ENCODE data around the gene RAB7B. TPM values are rescaled to one million over a fixed set of nuclear protein-coding genes. Genes with fewer than 3 reads are reported as not detected.

The RAB7B gene
- total RNA-seq, 1 donor from 2014 or later: 6.3 TPM

DNA sequence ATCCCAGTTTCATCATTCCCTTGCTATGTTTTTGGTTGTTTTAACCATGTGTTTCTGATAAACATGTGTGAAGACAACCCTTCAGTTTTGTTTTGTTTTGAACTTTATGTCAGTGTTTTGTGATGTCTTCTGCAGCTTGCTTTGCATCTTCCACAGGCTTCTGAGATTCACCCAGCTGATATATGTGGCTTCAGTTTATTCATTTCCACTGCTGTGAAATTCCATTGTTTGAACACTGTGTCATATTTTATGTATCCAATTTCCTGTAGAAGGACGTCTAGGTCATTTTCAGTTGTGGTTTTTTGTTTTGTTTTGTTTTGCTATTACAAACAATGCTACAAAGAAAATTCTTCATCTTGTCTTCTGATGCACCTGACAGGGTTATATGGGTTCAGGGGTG lies 32.7 kb downstream of the RAB7B start:
- Histone ChIP-seq H3K4me1 (ENCODE audit: control insufficient read depth in 3 of 3, insufficient read depth in 3 of 3, low read length in 3 of 3) (peaks cover 8 to 39% (median 34%) of the 10 kb centered on the region in 3 donors), H3K27me3 (ENCODE audit: control insufficient read depth in 3 of 3, insufficient read depth in 3 of 3, low read length in 3 of 3) (no peaks in the 10 kb centered on the region), H3K4me3 (ENCODE audit: low read length in 3 of 3) (no peak overlapping the region), H3K9me3 (ENCODE audit: control insufficient read depth in 3 of 3, low read length in 3 of 3) (no peaks in the 10 kb centered on the region), H3K36me3 (ENCODE audit: control insufficient read depth in 3 of 3, insufficient read depth in 3 of 3, low read length in 3 of 3) (no peaks in the 10 kb centered on the region), H3K9ac (ENCODE audit: low read depth in 1 of 3, low read length in 3 of 3) (peak overlapping the region in 1 of 3 donors; percentile 46), H3K27ac (ENCODE audit: low read depth, low read length) (peak overlapping the region; percentile 73)

DNA sequence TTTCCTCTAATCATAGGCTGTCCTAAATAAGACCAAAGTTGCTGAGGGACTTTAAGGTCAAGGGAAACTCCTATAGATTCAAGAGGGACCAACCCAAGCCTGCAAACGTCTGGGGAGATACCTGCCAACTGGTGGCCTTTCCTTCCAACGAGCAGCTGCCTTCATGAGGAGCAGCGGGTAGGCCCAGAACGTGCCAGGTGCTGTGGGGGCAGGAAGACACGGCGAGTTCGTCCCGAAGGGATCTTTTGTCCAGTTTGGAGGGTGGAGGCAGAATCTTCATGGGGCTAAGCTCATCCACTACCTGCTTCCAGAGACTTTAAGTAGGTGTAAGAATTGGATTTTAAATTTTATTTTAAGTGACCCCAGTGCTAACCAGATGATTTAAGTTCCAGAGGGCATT lies 34.0 kb downstream of the RAB7B start:
- Histone ChIP-seq H3K9me3 (ENCODE audit: control insufficient read depth in 3 of 3, low read length in 3 of 3) (no peaks in the 10 kb centered on the region), H3K36me3 (ENCODE audit: control insufficient read depth in 3 of 3, insufficient read depth in 3 of 3, low read length in 3 of 3) (no peaks in the 10 kb centered on the region), H3K9ac (ENCODE audit: low read depth in 1 of 3, low read length in 3 of 3) (no peak overlapping the region), H3K27ac (ENCODE audit: low read depth, low read length) (no peak overlapping the region), H3K4me1 (ENCODE audit: control insufficient read depth in 3 of 3, insufficient read depth in 3 of 3, low read length in 3 of 3) (peaks cover 8 to 34% (median 23%) of the 10 kb centered on the region in 3 donors), H3K4me3 (ENCODE audit: low read length in 3 of 3) (no peak overlapping the region), H3K27me3 (ENCODE audit: control insufficient read depth in 3 of 3, insufficient read depth in 3 of 3, low read length in 3 of 3) (no peaks in the 10 kb centered on the region)

DNA sequence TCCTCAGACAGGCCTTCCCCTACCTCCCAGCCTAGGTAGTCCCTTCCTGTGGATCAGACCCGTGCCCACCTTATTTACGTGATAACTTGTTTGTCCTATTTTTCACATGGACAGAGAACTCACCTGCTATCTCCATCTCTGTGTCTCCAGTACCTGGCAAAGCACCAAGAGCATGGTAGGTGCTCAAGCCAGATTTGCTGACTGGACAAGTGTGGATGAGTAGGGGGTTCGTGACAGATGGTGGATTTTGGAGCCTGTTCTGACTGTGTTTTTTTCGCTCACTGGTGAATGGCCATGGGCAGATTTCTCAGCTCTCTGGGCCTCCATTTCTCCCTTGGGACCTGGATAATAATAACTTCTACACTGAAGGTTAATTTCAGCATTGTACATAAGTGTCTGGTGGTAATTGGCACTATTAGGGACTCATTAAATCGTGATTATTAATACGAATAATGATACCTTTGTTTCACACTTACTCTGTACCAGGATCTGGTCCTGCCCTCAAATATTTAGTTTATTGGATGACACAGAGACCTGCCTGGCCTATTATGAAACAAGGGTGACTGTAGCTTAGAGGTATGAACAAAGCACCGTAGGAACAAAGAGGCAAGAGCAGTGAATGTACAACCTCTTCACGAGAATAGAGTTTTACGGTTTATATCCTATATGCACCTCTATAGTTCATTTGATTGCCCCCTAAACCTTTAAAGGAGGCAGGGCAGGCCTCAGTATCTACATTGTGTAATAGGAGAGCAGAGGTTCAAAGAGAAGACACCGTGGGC lies 35.5 kb downstream of the RAB7B start:
- no peaks in the 10 kb centered on the region for H3K9me3 ChIP-seq (ENCODE audit: control insufficient read depth in 3 of 3, low read length in 3 of 3)
- peaks cover 0 to under 1% (median 0%) of the 10 kb centered on the region in 3 donors for H3K27me3 ChIP-seq (ENCODE audit: control insufficient read depth in 3 of 3, insufficient read depth in 3 of 3, low read length in 3 of 3)
- H3K27ac ChIP-seq (ENCODE audit: low read depth, low read length): no peak overlapping the region
- H3K4me3 ChIP-seq (ENCODE audit: low read length in 3 of 3): no peak overlapping the region
- H3K4me1 ChIP-seq (ENCODE audit: control insufficient read depth in 3 of 3, insufficient read depth in 3 of 3, low read length in 3 of 3): peaks cover 11 to 33% (median 19%) of the 10 kb centered on the region in 3 donors
- no peaks in the 10 kb centered on the region for H3K36me3 ChIP-seq (ENCODE audit: control insufficient read depth in 3 of 3, insufficient read depth in 3 of 3, low read length in 3 of 3)
- no peak overlapping the region for H3K9ac ChIP-seq (ENCODE audit: low read depth in 1 of 3, low read length in 3 of 3)

DNA sequence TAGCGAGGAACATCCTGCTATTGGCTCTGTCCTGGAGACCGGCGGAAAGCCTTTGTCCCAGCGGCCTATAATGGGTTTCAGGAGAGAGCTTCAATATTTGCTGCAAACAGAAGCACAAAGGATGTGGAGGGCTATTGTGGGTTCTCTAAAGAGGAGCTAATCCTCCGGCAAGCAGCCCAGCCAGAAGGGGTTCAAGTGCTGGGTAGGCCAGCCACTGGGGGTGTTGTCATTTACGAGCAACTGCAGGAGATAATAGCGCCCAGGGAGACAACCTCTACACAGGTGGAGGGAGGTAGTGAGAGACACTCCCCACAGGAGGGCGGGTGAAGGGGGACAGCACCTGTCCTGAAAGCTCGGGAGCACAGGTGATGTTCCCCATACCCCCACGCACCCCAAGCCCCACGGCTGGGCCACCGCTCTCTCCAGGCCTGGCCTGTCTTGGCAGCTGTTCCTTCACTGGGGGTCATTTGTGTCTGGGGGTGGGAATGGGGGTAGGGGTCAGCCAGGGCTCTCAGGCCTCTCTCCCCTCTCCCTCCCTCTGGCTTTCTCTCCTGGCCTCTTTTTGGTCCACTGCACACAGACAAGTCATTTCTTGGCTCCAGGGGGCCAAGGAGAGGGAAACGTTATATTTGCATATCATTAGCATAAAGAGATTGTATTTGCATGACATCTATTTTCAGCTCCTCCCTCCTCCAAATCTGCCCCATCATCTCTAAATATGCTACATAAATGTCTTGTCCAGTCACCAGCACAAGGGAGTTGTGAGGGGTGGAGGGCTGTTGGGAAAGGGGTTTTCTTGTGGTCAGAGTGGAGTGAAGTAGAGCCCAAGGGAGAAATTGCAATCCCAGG lies 37.9 kb downstream of the RAB7B start:
- Histone ChIP-seq H3K9me3 (ENCODE audit: control insufficient read depth in 3 of 3, low read length in 3 of 3) (no peaks in the 10 kb centered on the region), H3K4me3 (ENCODE audit: low read length in 3 of 3) (no peak overlapping the region), H3K36me3 (ENCODE audit: control insufficient read depth in 3 of 3, insufficient read depth in 3 of 3, low read length in 3 of 3) (no peaks in the 10 kb centered on the region), H3K9ac (ENCODE audit: low read depth in 1 of 3, low read length in 3 of 3) (no peak overlapping the region), H3K27ac (ENCODE audit: low read depth, low read length) (no peak overlapping the region), H3K27me3 (ENCODE audit: control insufficient read depth in 3 of 3, insufficient read depth in 3 of 3, low read length in 3 of 3) (peaks cover 0 to 3% (median 0%) of the 10 kb centered on the region in 3 donors), H3K4me1 (ENCODE audit: control insufficient read depth in 3 of 3, insufficient read depth in 3 of 3, low read length in 3 of 3) (peaks cover 17 to 30% (median 20%) of the 10 kb centered on the region in 3 donors)

DNA sequence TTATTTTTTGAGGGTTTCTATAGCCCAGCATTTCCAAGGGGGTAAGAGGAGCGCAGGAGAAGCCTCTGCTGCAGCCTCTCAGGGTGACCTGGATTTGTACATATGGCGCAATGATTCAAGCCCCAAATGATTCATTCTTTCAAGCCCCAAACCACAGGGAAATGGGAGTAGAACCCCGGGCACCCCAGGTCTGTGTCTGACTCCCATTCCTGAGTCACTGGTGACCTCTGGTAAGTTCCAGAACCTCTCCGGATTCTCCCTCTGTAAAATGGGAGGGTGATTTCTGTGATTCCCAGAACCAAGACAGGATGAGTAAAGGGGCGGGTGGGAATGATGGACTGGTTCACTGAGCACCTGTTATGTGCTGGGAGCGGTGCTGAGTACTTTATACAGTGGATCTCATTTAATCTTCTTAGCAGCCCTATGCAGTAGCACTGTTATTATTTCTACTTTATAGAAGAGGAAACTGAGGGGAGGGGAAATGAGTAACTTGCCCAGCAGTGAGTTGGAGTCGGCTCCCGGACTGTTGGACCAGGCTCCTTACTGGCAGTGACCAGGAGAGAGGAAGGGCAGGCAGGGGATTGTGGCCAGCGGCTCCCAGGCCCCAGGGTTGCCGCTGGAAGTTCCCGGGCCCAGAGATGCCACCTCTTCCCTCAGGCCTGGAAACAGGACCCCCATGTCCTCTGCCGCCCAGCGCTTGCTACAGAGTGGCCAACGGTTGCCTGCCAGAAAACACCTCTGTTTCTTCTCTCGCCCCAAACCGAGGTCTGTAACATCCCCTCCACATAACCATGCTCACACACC lies 39.6 kb downstream of the RAB7B start:
- H3K27me3 ChIP-seq (ENCODE audit: control insufficient read depth in 3 of 3, insufficient read depth in 3 of 3, low read length in 3 of 3): peaks cover 0 to 3% (median 2%) of the 10 kb centered on the region in 3 donors
- H3K4me3 ChIP-seq (ENCODE audit: low read length in 3 of 3): no peak overlapping the region
- peak overlapping the region in 1 of 3 donors; percentile 60 for H3K9ac ChIP-seq (ENCODE audit: low read depth in 1 of 3, low read length in 3 of 3)
- no peak overlapping the region for H3K27ac ChIP-seq (ENCODE audit: low read depth, low read length)
- peaks cover 17 to 29% (median 20%) of the 10 kb centered on the region in 3 donors for H3K4me1 ChIP-seq (ENCODE audit: control insufficient read depth in 3 of 3, insufficient read depth in 3 of 3, low read length in 3 of 3)
- H3K36me3 ChIP-seq (ENCODE audit: control insufficient read depth in 3 of 3, insufficient read depth in 3 of 3, low read length in 3 of 3): no peaks in the 10 kb centered on the region
- H3K9me3 ChIP-seq (ENCODE audit: control insufficient read depth in 3 of 3, low read length in 3 of 3): no peaks in the 10 kb centered on the region

DNA sequence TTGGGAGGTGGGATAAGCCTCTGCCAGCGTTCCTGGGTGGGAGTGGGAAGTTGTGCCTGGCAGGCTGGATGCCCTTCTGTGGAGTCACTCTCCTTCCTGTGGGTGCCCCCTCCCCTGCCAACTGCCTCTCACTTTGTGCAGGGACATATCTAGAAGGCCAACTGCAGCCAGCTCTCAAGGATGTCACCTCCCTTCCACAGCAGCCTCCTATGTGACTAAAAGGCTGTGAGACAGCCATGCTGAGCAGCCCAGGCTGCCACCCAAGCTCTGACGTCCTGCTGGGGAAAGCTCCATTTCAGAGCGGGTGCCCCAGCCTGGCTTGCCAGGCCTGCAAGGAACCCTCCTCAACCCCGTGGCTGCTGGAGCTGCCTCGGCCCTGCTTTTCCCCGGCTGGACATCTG lies 40.4 kb downstream of the RAB7B start:
- H3K4me3 ChIP-seq (ENCODE audit: low read length in 3 of 3): peak overlapping the region in 1 of 3 donors; percentile 45
- H3K36me3 ChIP-seq (ENCODE audit: control insufficient read depth in 3 of 3, insufficient read depth in 3 of 3, low read length in 3 of 3): no peaks in the 10 kb centered on the region
- H3K27ac ChIP-seq (ENCODE audit: low read depth, low read length): no peak overlapping the region
- peak overlapping the region in 1 of 3 donors; percentile 60 for H3K9ac ChIP-seq (ENCODE audit: low read depth in 1 of 3, low read length in 3 of 3)
- no peaks in the 10 kb centered on the region for H3K9me3 ChIP-seq (ENCODE audit: control insufficient read depth in 3 of 3, low read length in 3 of 3)
- peaks cover 0 to 3% (median 2%) of the 10 kb centered on the region in 3 donors for H3K27me3 ChIP-seq (ENCODE audit: control insufficient read depth in 3 of 3, insufficient read depth in 3 of 3, low read length in 3 of 3)
- H3K4me1 ChIP-seq (ENCODE audit: control insufficient read depth in 3 of 3, insufficient read depth in 3 of 3, low read length in 3 of 3): peaks cover 17 to 29% (median 20%) of the 10 kb centered on the region in 3 donors

DNA sequence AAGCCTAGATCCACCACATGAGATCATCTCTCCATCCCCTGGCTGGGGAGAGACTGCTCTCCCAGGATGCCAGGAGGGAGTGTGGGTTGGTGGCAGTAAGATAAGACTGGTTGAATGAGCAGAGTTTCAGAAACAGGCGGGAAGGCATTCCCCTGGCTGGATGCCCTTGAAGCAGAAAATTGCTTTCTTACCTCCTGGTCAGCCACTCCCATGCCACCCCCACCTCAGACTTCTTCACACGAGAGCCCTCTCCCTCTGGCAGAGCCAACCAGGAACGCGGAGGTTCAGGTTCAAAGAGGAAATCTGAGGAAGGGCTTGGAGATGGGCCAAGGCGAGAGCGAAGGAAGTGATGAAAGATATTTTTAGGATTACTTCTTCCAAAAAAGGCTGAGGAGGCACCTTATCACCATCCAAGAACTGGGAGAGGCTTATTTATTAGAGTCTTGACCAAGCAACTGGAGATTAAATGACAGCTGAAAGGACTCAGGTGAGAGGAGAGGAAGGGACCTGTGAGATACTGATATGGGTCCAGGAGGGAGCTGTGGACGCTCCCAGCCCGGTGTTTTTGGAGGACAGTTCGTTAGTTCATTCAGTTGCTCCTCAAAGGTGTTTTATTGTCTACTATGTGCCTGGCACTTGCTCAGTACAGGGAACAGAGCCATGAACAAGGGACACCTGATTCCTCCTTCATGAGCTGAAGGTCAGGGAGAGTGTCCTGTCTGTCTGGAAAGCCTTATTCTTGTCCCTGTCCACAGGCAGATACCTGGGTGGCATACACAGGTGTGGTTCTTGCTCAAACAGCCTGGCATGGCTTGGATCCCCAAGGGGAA lies 41.0 kb downstream of the RAB7B start:
- H3K9ac ChIP-seq (ENCODE audit: low read depth in 1 of 3, low read length in 3 of 3): peak overlapping the region in 1 of 3 donors; percentile 60
- H3K27me3 ChIP-seq (ENCODE audit: control insufficient read depth in 3 of 3, insufficient read depth in 3 of 3, low read length in 3 of 3): peaks cover 0 to 3% (median 2%) of the 10 kb centered on the region in 3 donors
- H3K4me3 ChIP-seq (ENCODE audit: low read length in 3 of 3): peak overlapping the region in 1 of 3 donors; percentile 45
- H3K4me1 ChIP-seq (ENCODE audit: control insufficient read depth in 3 of 3, insufficient read depth in 3 of 3, low read length in 3 of 3): peaks cover 17 to 29% (median 20%) of the 10 kb centered on the region in 3 donors
- no peaks in the 10 kb centered on the region for H3K9me3 ChIP-seq (ENCODE audit: control insufficient read depth in 3 of 3, low read length in 3 of 3)
- H3K27ac ChIP-seq (ENCODE audit: low read depth, low read length): no peak overlapping the region
- no peaks in the 10 kb centered on the region for H3K36me3 ChIP-seq (ENCODE audit: control insufficient read depth in 3 of 3, insufficient read depth in 3 of 3, low read length in 3 of 3)

DNA sequence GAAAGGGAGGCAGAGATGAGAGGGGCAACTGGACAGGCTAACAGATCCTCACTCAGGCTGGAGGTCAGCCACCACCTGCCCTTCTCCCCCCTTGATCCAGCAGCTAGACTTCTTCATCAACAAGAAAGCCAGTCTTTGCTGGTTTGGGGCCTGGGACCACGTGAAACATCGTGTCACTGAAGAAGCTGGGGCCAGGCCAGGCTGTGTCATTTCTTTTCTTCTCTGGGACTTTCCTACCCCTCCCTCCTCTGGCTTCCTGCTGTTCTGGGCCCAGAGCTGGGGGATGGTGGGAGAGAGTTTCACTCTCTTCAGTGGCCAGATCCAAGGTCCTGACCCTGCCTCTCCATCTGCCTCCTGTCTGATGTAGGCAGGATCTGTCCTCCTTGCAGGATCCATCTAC lies 41.8 kb downstream of the RAB7B start:
- Histone ChIP-seq H3K4me1 (ENCODE audit: control insufficient read depth in 3 of 3, insufficient read depth in 3 of 3, low read length in 3 of 3) (peaks cover 17 to 29% (median 20%) of the 10 kb centered on the region in 3 donors), H3K4me3 (ENCODE audit: low read length in 3 of 3) (no peak overlapping the region), H3K36me3 (ENCODE audit: control insufficient read depth in 3 of 3, insufficient read depth in 3 of 3, low read length in 3 of 3) (no peaks in the 10 kb centered on the region), H3K9ac (ENCODE audit: low read depth in 1 of 3, low read length in 3 of 3) (no peak overlapping the region), H3K27me3 (ENCODE audit: control insufficient read depth in 3 of 3, insufficient read depth in 3 of 3, low read length in 3 of 3) (peaks cover 0 to 3% (median 2%) of the 10 kb centered on the region in 3 donors), H3K27ac (ENCODE audit: low read depth, low read length) (no peak overlapping the region), H3K9me3 (ENCODE audit: control insufficient read depth in 3 of 3, low read length in 3 of 3) (no peaks in the 10 kb centered on the region)

DNA sequence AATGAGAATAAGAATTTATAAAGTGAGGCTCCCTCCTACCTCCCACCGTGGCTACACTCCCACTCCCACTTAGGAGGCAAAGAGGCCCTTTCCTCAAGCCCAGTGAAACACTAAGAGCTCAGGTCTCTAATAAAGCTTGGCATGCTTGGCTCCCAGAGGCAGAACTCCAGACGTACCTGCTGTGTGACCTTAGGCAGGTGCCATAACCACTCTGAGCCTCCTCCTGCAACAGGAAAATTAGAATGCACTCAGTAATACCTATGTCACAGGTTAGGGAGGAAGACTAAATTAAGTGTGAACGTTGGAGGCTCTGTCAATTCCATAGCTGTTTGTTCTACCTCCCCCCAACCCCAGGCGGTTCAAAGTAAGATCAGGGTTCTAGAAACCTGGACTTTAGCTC lies 43.4 kb downstream of the RAB7B start:
- H3K4me1 ChIP-seq (ENCODE audit: control insufficient read depth in 3 of 3, insufficient read depth in 3 of 3, low read length in 3 of 3): peaks cover 17 to 29% (median 20%) of the 10 kb centered on the region in 3 donors
- no peaks in the 10 kb centered on the region for H3K9me3 ChIP-seq (ENCODE audit: control insufficient read depth in 3 of 3, low read length in 3 of 3)
- H3K9ac ChIP-seq (ENCODE audit: low read depth in 1 of 3, low read length in 3 of 3): no peak overlapping the region
- H3K27me3 ChIP-seq (ENCODE audit: control insufficient read depth in 3 of 3, insufficient read depth in 3 of 3, low read length in 3 of 3): peaks cover 0 to 3% (median 2%) of the 10 kb centered on the region in 3 donors
- H3K4me3 ChIP-seq (ENCODE audit: low read length in 3 of 3): no peak overlapping the region
- H3K36me3 ChIP-seq (ENCODE audit: control insufficient read depth in 3 of 3, insufficient read depth in 3 of 3, low read length in 3 of 3): no peaks in the 10 kb centered on the region
- H3K27ac ChIP-seq (ENCODE audit: low read depth, low read length): no peak overlapping the region
